Ovary (tissue), 3 donors: ENCODE data around the gene RTL3.

Experiments used
- POLR2A ChIP-seq: fragments of 450-650 bp; IDR thresholded peaks from one replicate; pipeline ENCODE4 v1.6.1; 2017; ENCODE audit warnings: antibody characterized with exemption, mild to moderate bottlenecking, moderate library complexity
- TF ChIP-seq, protein P1 (sequence below), 3 donors: fragments of 450-650 bp in 2 of 3; fragments of 200-600 bp in 1 of 3; IDR thresholded peaks; one replicate each; pipeline versions ENCODE4 v1.5.1 to v1.8.0; 2016 to 2022; ENCODE audit warnings: antibody characterized with exemption in 3 of 3, mild to moderate bottlenecking in 1 of 3
- donor health status: DM: no; HTN: no; CAD: no.

DNA sequence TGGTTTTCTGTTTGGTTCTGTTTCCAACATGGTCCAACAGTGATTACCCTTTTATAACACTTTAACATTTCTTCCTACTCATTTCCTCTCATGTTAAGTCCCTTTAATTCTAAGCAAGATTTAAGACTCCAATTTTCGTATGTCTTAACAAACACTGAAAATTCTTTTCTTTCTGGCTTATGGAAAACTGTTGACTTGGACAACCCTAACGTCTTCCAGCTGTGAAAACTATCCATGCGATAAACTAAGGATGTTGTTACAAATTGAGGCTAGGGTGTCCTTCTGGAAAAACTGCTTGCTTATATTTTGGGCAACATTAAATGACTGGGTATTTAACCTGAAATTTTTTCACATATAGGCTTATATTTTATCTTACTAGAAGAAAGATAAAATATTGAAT lies 33.9 kb upstream of the RTL3 start:
- TF ChIP-seq, protein P1, sequence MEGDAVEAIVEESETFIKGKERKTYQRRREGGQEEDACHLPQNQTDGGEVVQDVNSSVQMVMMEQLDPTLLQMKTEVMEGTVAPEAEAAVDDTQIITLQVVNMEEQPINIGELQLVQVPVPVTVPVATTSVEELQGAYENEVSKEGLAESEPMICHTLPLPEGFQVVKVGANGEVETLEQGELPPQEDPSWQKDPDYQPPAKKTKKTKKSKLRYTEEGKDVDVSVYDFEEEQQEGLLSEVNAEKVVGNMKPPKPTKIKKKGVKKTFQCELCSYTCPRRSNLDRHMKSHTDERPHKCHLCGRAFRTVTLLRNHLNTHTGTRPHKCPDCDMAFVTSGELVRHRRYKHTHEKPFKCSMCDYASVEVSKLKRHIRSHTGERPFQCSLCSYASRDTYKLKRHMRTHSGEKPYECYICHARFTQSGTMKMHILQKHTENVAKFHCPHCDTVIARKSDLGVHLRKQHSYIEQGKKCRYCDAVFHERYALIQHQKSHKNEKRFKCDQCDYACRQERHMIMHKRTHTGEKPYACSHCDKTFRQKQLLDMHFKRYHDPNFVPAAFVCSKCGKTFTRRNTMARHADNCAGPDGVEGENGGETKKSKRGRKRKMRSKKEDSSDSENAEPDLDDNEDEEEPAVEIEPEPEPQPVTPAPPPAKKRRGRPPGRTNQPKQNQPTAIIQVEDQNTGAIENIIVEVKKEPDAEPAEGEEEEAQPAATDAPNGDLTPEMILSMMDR (IDR thresholded peaks at IDR 0.05), result no peak
- no peak for TF ChIP-seq POLR2A
